Thyroid gland (tissue), 4 donors: Measurements from ENCODE around the gene ST7. TPM values are rescaled to one million over a fixed set of nuclear protein-coding genes. Genes with fewer than 3 reads are reported as not detected.

Experiments
- DNase-seq, 2 donors: peaks; one replicate each; pipeline ENCODE4 v3.0.0-alpha.2; 2019
- H3K27ac ChIP-seq, 3 donors: fragments of 200-600 bp; sonication (generic); 1 replicate in 2 of 3; 2 replicates in 1 of 3; pipeline ENCODE4 v1.5.1; 2016 to 2019; ENCODE audit warnings: mild to moderate bottlenecking in 1 of 3, moderate library complexity in 1 of 3
- H3K27me3 ChIP-seq: fragments of 200-600 bp; sonication (generic); one replicate; pipeline ENCODE4 v1.5.1; 2019
- H3K36me3 ChIP-seq, 2 donors: fragments of 200-600 bp; sonication (generic); one replicate each; pipeline ENCODE4 v1.5.1; 2016 to 2019
- H3K4me1 ChIP-seq, 2 donors: fragments of 200-600 bp; sonication (generic); one replicate each; pipeline ENCODE4 v1.5.1; 2017 to 2019
- H3K4me3 ChIP-seq, 3 donors: fragments of 200-600 bp; sonication (generic); replicated peaks in 1 of 3; 1 replicate in 2 of 3; 2 replicates in 1 of 3; pipeline ENCODE4 v1.5.1; 2016; ENCODE audit warnings: mild to moderate bottlenecking in 1 of 3
- H3K9me3 ChIP-seq: fragments of 200-600 bp; sonication (generic); one replicate; pipeline ENCODE4 v1.5.1; 2017
- CTCF ChIP-seq, 6 experiments: fragments of 200-600 bp in 3 of 6; fragments of 450-650 bp in 3 of 6; sonication (generic) in 3 of 6; IDR thresholded peaks; one replicate each; pipeline ENCODE4 v1.5.1; 2016 to 2019; ENCODE audit warnings: antibody characterized with exemption in 6 of 6, mild to moderate bottlenecking in 2 of 6, inconsistent platforms in 1 of 6, moderate library complexity in 1 of 6
- POLR2A ChIP-seq, 2 donors: fragments of 450-650 bp; IDR thresholded peaks; one replicate each; pipeline ENCODE4 v1.6.1; 2017; ENCODE audit warnings: antibody characterized with exemption in 2 of 2, mild to moderate bottlenecking in 2 of 2, moderate library complexity in 1 of 2
- WGBS, 2 donors: methylation state at CpG; one replicate each; pipeline ENCODE4 v1.1.5; 2017; 5-methylcytosine and 5-hydroxymethylcytosine counted together
- intact Hi-C: fragments of 100-400 bp; cut with DNase I; formaldehyde crosslinking; loops from one replicate; pipeline ENCODE4 v1.15.1; 2023
- total RNA-seq, 4 donors: library from RNA; depleted of rRNA; stranded (reverse); fragments of >200 nt; gene quantifications; one replicate each; pipeline ENCODE4 v1.2.3, GENCODE V29; 2016

ST7 gene
- total RNA-seq, 4 donors from 2014 or later: 62.8 to 75.1 (median 66.7) TPM

- Histone ChIP-seq H3K4me1 (peaks cover 9 to 30% of the 10 kb centered on the region in 2 donors), H3K9me3 (no peaks in the 10 kb centered on the region), H3K36me3 (no peaks in the 10 kb centered on the region), H3K27ac (no peak overlapping the region), H3K4me3 (no peak overlapping the region), H3K27me3 (no peaks in the 10 kb centered on the region)
- TF ChIP-seq POLR2A (IDR thresholded peaks at IDR 0.05) (no peak), CTCF (IDR thresholded peaks at IDR 0.05) (no peak)
- WGBS, 2 donors: 90 to 93% methylated on average over 2 of the region's 2 CpGs
- no peak for DNase-seq
- intact Hi-C loops: no loop called here
Measured at GRCh38 chr7:117019287-117019686, 66.0 kb downstream of the ST7 start.

GRCh38 chr7:117019786-117020590 lies 66.7 kb downstream of the ST7 start:
- Histone ChIP-seq H3K27ac (peak overlapping the region in 1 of 3 donors; percentile 9), H3K9me3 (no peaks in the 10 kb centered on the region), H3K4me3 (no peak overlapping the region), H3K27me3 (no peaks in the 10 kb centered on the region), H3K4me1 (peaks cover 7 to 26% of the 10 kb centered on the region in 2 donors), H3K36me3 (no peaks in the 10 kb centered on the region)
- WGBS, 2 donors: 30 to 37% methylated on average over 18 of the region's 18 CpGs
- intact Hi-C loops: no loop called here
- peak; percentile 50 to 60 for DNase-seq
- TF ChIP-seq POLR2A (IDR thresholded peaks at IDR 0.05) (peak in 1 of 2 donors; percentile 47), CTCF (IDR thresholded peaks at IDR 0.05) (no peak)

GRCh38 chr7:117020591-117020973 lies 67.3 kb downstream of the ST7 start:
- H3K9me3 ChIP-seq: no peaks in the 10 kb centered on the region
- TF ChIP-seq POLR2A (IDR thresholded peaks at IDR 0.05) (no peak), CTCF (IDR thresholded peaks at IDR 0.05) (no peak)
- no peak overlapping the region for H3K4me3 ChIP-seq
- H3K36me3 ChIP-seq: no peaks in the 10 kb centered on the region
- 79 to 80% methylated on average over 1 of the region's 1 CpG for WGBS, 2 donors
- H3K27me3 ChIP-seq: no peaks in the 10 kb centered on the region
- intact Hi-C loops: no loop called here
- H3K4me1 ChIP-seq: peaks cover 4 to 23% of the 10 kb centered on the region in 2 donors
- peak overlapping the region in 1 of 3 donors; percentile 9 for H3K27ac ChIP-seq
- DNase-seq: no peak

GRCh38 chr7:117021366-117021765 lies 68.1 kb downstream of the ST7 start:
- Histone ChIP-seq H3K4me3 (no peak overlapping the region), H3K27ac (no peak overlapping the region), H3K9me3 (no peaks in the 10 kb centered on the region), H3K27me3 (no peaks in the 10 kb centered on the region), H3K4me1 (peaks cover 4 to 23% of the 10 kb centered on the region in 2 donors), H3K36me3 (no peaks in the 10 kb centered on the region)
- intact Hi-C loops: no loop called here
- no peak for TF ChIP-seq CTCF (IDR thresholded peaks at IDR 0.05)
- TF ChIP-seq POLR2A (IDR thresholded peaks at IDR 0.05): no peak
- WGBS, 2 donors: 86 to 87% methylated on average over 2 of the region's 2 CpGs
- DNase-seq: no peak

- intact Hi-C loops: no loop called here
- Histone ChIP-seq H3K4me1 (peaks cover 4 to 18% of the 10 kb centered on the region in 2 donors), H3K36me3 (no peaks in the 10 kb centered on the region), H3K27ac (no peak overlapping the region), H3K9me3 (no peaks in the 10 kb centered on the region), H3K4me3 (no peak overlapping the region), H3K27me3 (no peaks in the 10 kb centered on the region)
- 93 to 94% methylated on average over 5 of the region's 5 CpGs for WGBS, 2 donors
- no peak for TF ChIP-seq POLR2A (IDR thresholded peaks at IDR 0.05)
- no peak for TF ChIP-seq CTCF (IDR thresholded peaks at IDR 0.05)
- DNase-seq: no peak
Measured at GRCh38 chr7:117021986-117022385, 68.7 kb downstream of the ST7 start.
